ENCODE data around the gene AASDH.

The AASDH gene

DNA sequence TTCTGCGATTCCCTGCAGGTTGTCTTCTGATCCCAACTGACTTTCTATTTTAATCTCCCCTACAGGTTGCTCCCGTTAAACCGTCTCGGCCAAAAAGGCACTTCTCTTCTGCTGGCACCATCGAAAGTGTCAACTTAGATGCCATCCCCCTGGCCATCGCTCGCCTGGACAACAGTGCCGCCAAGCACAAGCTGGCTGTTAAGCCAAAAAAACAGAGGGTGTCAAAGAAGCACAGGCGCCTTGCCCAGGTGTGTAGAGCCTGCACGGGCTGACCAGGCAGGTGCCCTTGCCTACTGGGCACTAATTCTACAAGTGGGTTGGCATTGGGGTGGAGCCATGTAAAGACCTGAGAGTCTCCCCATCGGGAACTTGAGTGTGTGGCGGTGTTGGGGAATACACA is 74.2 kb downstream of the AASDH start:
- TF ChIP-seq, protein P1, sequence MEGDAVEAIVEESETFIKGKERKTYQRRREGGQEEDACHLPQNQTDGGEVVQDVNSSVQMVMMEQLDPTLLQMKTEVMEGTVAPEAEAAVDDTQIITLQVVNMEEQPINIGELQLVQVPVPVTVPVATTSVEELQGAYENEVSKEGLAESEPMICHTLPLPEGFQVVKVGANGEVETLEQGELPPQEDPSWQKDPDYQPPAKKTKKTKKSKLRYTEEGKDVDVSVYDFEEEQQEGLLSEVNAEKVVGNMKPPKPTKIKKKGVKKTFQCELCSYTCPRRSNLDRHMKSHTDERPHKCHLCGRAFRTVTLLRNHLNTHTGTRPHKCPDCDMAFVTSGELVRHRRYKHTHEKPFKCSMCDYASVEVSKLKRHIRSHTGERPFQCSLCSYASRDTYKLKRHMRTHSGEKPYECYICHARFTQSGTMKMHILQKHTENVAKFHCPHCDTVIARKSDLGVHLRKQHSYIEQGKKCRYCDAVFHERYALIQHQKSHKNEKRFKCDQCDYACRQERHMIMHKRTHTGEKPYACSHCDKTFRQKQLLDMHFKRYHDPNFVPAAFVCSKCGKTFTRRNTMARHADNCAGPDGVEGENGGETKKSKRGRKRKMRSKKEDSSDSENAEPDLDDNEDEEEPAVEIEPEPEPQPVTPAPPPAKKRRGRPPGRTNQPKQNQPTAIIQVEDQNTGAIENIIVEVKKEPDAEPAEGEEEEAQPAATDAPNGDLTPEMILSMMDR (IDR thresholded peaks at IDR 0.05; ENCODE audit: insufficient read depth, low read depth, low read length, missing control alignments) = no peak
- DNase-seq (ENCODE audit: low read depth) = no peak
- H3K4me3 ChIP-seq (ENCODE audit: low read length) = no peak overlapping the region

DNA sequence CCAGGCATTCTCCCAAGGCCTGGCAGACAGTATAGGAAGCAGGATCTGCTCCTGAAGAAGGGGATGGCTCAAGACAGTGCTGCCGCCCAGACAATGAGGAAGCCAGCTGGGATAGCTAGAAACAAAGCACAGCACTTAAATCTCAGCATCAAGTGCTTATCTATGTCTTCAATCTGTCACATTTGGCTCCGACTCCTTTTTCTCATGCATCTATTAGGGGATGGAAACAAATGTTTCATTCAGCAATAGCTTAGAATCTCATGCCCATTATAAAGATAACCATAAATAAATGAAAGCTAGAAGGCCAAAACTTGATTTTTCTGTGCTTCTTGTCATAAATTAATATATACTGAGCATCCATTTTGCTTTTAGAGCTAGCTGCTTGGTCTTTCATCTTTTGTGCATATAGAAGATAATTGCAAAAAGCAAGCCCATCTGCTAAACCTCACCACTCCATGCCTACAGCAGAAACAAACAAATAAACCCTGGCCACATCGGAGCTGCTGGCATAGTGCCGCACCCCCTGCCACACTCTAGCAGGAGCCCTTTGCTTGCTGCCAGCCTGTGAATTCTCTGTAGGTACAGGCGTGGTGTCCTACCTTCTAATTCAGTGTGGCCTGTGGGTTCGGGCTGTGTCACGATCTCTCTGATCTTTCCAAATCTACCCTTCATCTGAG is 75.9 kb downstream of the AASDH start:
- TF ChIP-seq, protein P1 (IDR thresholded peaks at IDR 0.05; ENCODE audit: insufficient read depth, low read depth, low read length, missing control alignments) = no peak
- DNase-seq (ENCODE audit: low read depth) = no peak
- no peak overlapping the region for H3K4me3 ChIP-seq (ENCODE audit: low read length)

- TF ChIP-seq, protein P1 (IDR thresholded peaks at IDR 0.05; ENCODE audit: insufficient read depth, low read depth, low read length, missing control alignments) = no peak
- no peak overlapping the region for H3K4me3 ChIP-seq (ENCODE audit: low read length)
- no peak for DNase-seq (ENCODE audit: low read depth)
These were observed 76.7 kb downstream of the AASDH start for GRCh38 chr4:56310401-56311125.

DNA sequence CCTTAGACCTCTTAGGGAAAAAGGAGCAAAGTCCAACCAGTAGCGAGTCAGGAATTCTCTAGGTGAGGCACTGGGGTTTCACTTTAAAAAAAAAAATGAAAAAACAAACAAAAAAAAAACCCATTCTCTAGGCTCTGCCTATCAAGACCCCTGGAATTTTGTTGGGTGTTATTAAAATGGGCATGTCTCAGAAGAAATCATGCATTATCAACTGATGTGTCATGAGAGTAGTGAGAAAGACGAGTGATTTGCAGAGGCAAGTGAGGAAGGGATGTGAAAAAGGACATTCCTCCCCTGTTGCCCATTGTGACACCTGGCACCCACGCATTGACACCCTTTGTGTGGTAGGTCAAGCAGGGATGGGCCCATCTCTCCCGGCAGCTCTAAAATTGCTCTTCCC is 78.9 kb downstream of the AASDH start:
- no peak for DNase-seq (ENCODE audit: low read depth)
- TF ChIP-seq, protein P1 (IDR thresholded peaks at IDR 0.05; ENCODE audit: insufficient read depth, low read depth, low read length, missing control alignments) = no peak

DNA sequence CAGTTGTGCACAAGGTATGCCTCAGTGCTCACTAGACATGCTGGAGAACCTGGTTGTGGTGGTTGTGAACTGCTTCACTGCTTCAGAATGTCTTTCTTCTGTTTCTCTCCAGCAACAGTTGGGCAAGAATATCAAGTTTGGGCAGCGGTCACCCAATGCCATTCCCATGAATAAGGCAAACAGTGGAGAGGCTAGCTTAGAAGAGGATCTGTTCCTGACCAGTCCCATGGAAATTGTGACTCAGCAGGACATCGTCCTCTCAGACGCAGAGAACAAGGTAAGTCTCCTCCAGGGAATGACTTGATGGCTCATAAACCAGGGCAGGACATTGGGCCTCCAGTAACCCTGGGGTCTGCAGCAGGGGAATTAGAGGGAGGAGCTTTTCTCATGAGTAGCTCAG is 79.9 kb downstream of the AASDH start:
- H3K4me3 ChIP-seq (ENCODE audit: low read length) = no peak overlapping the region
- TF ChIP-seq, protein P1 (IDR thresholded peaks at IDR 0.05; ENCODE audit: insufficient read depth, low read depth, low read length, missing control alignments) = no peak
- peak; percentile 88 for DNase-seq (ENCODE audit: low read depth)

More for the DNA sequence above, 78.9 kb downstream of the AASDH start:
- H3K4me3 ChIP-seq (ENCODE audit: low read length) = no peak overlapping the region

DNA sequence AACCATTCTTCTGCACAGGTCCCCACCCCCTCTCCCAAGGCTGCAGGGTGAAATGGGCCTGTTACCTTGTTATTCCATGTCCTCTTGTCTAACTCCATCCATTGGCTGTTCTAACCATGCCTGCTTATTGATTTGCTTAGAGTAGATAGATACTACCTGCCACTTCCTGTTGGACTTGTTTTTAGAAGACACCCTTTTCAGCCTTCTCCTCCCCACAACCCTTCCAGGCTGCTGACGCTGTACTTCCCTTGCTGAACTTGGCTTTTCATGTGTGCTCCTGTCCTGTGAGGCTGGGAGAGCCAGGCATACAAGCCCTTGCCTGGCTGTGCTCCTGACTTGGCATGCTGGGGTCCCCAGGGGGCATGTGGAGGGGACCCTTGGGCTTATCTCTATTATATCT is 81.9 kb downstream of the AASDH start:
- no peak overlapping the region for H3K4me3 ChIP-seq (ENCODE audit: low read length)
- peak; percentile 51 for DNase-seq (ENCODE audit: low read depth)
- TF ChIP-seq, protein P1 (IDR thresholded peaks at IDR 0.05; ENCODE audit: insufficient read depth, low read depth, low read length, missing control alignments) = no peak

All from epithelial cell of esophagus (primary cell).